ENCODE results near the gene ADSS1.

GRCh38 chr14:104785708-104786080 is 61.7 kb downstream of the ADSS1 start:
- TF ChIP-seq EGR1 (IDR thresholded peaks at IDR 0.05; ENCODE audit: low read depth) (no peak), CTCF (IDR thresholded peaks at IDR 0.05 in 2 of 3, conservative IDR thresholded peaks at IDR 0.05 in 1 of 3; ENCODE audit: borderline replicate concordance in 1 of 3, insufficient read depth in 1 of 3, low read depth in 2 of 3, low read length in 2 of 3) (no peak), POLR2A (IDR thresholded peaks at IDR 0.05; ENCODE audit: borderline replicate concordance, extremely low read depth, insufficient read depth, insufficient read length) (no peak), FOSL1 (IDR thresholded peaks at IDR 0.05; ENCODE audit: low read depth) (no peak), RAD21 (IDR thresholded peaks at IDR 0.05; ENCODE audit: low read depth) (no peak), POLR2AphosphoS5 (IDR thresholded peaks at IDR 0.05; ENCODE audit: low read depth, low read length) (no peak), SIN3A (IDR thresholded peaks at IDR 0.05; ENCODE audit: low read depth) (no peak), EZH2 (IDR thresholded peaks at IDR 0.05) (no peak), YY1 (IDR thresholded peaks at IDR 0.05; ENCODE audit: extremely low read depth, insufficient replicate concordance, low read depth, low read length) (no peak), ZFX (IDR thresholded peaks at IDR 0.05) (no peak), REST (IDR thresholded peaks at IDR 0.05; ENCODE audit: low read depth) (no peak)
